ENCODE data around the gene BST1.

Gene BST1

GRCh38 chr4:15674926-15675325 is 27.9 kb upstream of the BST1 start:
- H3K4me3 ChIP-seq (ENCODE audit: low read length): no peak overlapping the region

DNA sequence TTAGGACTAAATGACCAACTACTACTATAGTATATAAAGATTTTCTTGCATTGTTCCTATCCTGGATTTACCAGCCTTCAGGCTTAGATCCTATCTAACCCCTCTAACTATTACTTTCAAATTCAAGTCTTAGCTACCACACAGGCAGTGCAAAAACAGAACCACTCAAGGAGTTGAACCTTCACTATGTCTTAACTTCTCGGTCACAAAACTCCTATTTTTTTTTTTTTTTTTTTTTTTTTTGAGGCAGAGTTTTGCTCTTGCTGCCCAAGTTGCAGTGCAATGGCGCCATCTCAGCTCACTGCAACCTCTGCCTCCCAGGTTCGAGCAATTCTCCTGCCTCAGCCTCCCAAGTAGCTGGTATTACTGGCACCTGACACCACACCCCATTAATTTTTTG is 27.5 kb upstream of the BST1 start:
- no peak overlapping the region for H3K4me3 ChIP-seq (ENCODE audit: low read length)
- DNase-seq (ENCODE audit: low read depth, low spot score): no peak

More at GRCh38 chr4:15674926-15675325, 27.9 kb upstream of the BST1 start:
- no peak for DNase-seq (ENCODE audit: low read depth, low spot score)

DNA sequence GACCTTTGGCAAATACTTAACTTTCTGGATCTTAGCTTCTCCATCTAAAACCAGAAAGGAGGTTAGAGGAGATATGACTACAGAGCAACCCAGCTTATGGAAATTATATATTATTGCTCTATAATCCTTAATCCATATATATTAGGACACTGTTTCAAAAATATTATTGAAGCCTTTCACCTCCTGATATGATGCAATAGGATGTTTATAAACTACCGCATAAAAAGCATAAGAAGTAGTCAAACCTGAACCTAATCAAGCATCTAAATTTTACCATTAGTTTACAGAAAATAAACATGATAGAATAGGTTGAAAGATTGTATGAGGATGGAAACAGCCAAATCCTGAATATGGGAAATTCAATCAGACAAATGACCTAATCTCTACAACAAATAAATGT is 26.8 kb upstream of the BST1 start:
- H3K4me3 ChIP-seq (ENCODE audit: low read length): no peak overlapping the region
- no peak for DNase-seq (ENCODE audit: low read depth, low spot score)

GRCh38 chr4:15676899-15677298 is 26.0 kb upstream of the BST1 start:
- DNase-seq (ENCODE audit: low read depth, low spot score): no peak
- no peak overlapping the region for H3K4me3 ChIP-seq (ENCODE audit: low read length)

DNA sequence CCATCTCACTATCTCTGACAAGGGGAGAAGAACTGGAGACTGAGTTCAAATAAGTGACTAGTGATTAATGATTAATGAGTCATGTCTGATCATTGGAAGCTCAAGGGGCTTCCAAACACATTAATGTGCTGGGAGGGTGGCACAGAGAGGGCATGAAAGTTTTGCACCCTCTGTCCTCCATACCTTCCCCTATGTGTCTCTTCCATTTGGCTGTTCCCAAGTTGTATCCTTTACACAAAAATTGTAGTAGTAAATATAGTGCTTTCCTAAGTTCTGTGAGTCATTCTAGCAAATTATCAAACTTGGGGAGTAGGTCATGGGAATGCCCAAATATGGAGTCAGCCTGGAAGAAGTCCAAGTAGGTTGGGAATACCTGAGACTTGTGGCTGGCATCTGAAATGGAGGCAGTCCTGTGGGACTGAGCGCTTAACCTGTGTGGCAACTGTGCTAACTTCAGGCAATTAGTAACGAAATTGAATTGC is 25.3 kb upstream of the BST1 start:
- no peak overlapping the region for H3K4me3 ChIP-seq (ENCODE audit: low read length)
- no peak for DNase-seq (ENCODE audit: low read depth, low spot score)

- DNase-seq (ENCODE audit: low read depth, low spot score): no peak
- H3K4me3 ChIP-seq (ENCODE audit: low read length): peak overlapping the region; percentile 84
Observed at GRCh38 chr4:15681067-15681371, 21.8 kb upstream of the BST1 start.

DNA sequence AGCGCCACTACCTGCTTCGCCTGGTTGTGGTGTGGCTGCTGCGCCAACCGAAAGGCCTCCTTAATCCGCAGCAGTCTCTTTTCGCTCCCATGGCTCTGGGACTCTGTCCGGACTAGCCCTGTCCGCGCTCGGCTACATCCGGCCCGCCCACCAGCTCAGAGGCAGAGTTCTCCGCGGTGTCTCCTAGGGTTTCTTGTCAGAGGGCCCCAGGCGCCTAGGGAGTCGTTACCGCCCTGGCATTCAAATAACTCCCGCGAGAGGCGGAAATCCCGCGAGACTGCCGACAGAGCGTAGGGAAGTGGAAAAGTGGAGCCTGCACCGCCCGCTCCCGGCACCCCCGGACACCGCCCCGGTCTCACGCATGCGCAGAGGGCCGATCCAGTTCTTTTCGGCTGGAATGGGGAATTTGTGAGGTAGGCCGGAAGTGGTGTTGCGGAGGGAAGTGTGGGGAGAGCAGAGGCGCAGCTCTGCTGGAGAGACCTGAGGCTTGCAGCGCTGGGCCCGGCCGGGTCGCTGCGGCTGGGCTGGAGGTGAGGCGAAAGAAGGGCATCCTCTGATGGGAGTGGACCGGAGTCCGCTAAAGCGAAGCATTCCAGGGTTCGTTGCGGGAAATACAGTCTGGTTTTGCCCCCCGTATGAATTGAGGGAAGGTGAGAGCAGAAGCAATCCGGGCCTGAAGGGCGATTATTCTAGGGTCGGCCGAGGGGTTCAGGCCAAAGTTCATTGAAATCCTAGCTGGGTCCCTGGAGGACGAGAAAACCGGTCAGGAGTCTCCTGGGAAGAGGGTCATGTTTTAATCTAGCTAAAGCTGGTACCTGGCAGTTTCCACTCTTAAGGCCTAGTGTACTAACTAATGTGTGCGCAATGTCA is 21.3 kb upstream of the BST1 start, which contains the start of gene FAM200B:
Gene FAM200B (plus strand): TSS at position 456 of the 870 bp plus-strand sequence. CDS start 5,151 bp downstream, outside the sequence.
- peak within 1 kb of the TSS; percentile 84 for H3K4me3 ChIP-seq (ENCODE audit: low read length)
- peak; percentile 96 for DNase-seq (ENCODE audit: low read depth, low spot score)

- no peak for DNase-seq (ENCODE audit: low read depth, low spot score)
- H3K4me3 ChIP-seq (ENCODE audit: low read length): peak overlapping the region; percentile 84
Observed at GRCh38 chr4:15682242-15683142, 20.4 kb upstream of the BST1 start.

GRCh38 chr4:15683143-15683495 is 19.7 kb upstream of the BST1 start:
- no peak for DNase-seq (ENCODE audit: low read depth, low spot score)
- no peak overlapping the region for H3K4me3 ChIP-seq (ENCODE audit: low read length)

DNA sequence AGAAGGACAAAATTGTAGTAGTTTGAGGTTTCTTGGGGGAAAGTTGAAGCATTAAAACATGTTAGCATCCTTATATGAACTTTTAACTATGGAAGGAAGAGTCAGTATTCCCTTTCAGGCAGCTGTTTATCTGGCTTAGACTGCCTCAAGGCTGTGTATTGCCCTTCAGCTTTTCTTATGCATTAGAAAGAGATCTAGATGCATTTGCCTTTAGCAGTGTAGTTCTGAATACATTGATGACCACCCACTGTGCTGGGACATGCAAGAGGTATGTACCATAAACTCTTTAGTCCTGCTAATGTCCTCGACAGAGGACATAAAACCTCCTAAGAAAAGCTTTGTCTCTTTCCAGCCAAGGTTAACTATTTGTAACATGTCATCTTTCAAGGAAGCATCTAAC is 18.4 kb upstream of the BST1 start:
- DNase-seq (ENCODE audit: low read depth, low spot score): no peak
- no peak overlapping the region for H3K4me3 ChIP-seq (ENCODE audit: low read length)

GRCh38 chr4:15688051-15688450 is 14.8 kb upstream of the BST1 start:
- H3K4me3 ChIP-seq (ENCODE audit: low read length): no peak overlapping the region
- no peak for DNase-seq (ENCODE audit: low read depth, low spot score)

DNA sequence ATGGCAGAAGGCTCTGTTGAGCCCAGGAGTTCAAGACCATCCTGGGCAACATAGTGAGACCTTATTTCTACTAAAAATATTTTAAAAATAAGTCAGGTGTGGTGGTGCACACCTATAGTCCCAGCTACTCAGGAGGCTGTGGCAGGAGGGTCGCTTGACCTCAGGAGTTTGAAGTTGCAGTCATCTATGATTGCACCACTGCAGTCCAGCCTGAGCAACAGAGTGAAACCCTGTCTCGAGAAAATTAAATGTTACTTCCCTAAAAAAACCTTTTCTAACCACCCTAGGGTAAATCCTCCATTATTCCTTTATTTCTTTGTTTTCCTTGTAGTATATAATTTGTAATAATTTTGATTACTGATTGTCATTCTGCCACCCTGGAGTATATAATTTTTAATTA is 13.3 kb upstream of the BST1 start:
- no peak overlapping the region for H3K4me3 ChIP-seq (ENCODE audit: low read length)
- no peak for DNase-seq (ENCODE audit: low read depth, low spot score)

DNA sequence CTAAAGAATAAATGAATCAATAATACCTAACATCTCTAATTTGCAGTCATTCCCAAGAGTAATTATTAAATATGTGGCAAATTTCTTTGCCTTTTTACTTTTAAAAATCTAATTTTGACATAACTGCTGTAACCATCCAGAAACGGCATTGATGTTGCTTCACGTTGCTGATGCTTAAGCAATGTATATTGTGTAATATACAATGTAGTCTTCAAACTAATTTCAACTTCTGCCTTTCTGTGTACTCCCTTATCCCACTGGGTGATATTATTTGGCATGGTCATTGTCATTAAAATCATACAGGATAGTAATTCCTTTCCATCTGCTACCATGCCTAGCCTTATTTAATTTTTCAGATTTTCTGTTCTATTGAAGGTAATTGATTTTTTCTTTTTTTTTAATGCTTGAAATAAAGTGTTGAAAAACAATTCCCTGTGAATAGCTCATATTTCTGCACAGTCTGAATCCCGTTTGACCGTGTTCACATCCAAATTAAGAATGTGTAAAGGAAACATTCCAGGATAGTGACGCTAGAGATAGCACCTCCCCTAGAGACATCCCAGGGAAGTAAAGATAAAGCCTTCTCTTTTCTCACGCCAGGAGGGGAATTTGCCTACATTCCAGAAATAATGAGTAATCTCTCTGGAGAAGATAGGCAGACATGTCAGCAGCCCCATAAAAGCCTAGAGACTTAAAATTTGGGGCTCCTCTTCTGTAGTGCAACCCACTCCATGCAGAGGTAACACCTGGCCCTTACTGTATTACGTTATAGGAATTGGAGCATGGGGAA is 12.7 kb upstream of the BST1 start:
- H3K4me3 ChIP-seq (ENCODE audit: low read length): no peak overlapping the region
- DNase-seq (ENCODE audit: low read depth, low spot score): no peak

DNA sequence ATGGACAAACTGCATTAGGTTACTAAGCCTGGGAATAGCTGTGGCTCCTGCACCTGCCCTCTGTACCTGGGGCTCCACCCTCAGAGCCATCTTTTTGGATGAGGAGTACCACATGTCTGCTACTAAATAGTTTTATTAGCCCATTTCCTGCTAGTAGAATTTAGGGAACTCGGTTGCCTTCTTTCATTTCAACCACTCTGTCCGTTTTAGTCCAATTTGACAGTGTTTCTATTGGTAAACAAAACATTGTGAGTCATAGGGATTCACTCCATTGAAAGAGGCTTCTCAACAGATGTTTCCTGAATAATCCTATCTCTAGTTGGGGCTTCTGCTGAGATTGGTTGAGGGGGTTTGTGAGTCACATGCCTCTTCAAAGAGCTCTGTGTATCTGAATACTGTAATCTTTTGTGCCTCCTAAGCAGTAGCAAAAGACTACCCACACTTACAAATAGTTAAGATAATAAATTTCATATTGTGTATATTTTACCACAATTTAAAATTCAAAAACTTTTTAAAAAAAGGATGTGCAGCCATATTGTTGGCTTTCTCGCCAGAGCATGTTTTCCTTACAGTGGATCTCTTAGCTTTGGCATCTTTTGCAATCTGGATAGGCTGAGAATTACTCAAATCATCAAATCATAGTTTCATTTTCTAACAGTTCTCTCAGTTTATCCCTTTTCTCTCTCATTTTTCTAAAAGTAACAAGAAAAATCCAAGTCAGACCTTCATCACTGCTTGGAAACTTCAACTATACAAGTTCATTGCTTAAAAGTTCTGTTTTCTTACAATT is 11.3 kb upstream of the BST1 start:
- DNase-seq (ENCODE audit: low read depth, low spot score): no peak
- H3K4me3 ChIP-seq (ENCODE audit: low read length): no peak overlapping the region

DNA sequence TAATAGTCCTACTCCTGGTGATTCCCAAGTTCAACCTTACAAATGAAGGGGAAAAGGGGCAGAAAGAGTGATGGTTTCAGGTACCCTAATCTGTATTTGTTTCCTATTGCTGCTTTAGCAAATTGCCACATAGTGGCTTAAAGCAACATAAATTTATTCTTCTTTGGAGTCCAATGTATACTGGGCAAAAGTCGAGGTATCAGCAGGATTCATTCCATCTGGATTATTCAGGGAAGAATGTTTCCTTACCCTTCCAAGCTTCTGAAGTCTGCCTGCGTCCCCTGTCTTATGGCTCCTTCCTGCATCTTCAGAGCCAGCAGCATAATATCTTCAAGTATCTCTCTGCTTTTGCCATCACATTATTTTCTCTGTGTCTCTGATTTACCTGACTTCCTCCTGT is 10.3 kb upstream of the BST1 start:
- H3K4me3 ChIP-seq (ENCODE audit: low read length): no peak overlapping the region
- no peak for DNase-seq (ENCODE audit: low read depth, low spot score)

GRCh38 chr4:15694431-15694830 is 8.4 kb upstream of the BST1 start:
- DNase-seq (ENCODE audit: low read depth, low spot score): no peak
- no peak overlapping the region for H3K4me3 ChIP-seq (ENCODE audit: low read length)

DNA sequence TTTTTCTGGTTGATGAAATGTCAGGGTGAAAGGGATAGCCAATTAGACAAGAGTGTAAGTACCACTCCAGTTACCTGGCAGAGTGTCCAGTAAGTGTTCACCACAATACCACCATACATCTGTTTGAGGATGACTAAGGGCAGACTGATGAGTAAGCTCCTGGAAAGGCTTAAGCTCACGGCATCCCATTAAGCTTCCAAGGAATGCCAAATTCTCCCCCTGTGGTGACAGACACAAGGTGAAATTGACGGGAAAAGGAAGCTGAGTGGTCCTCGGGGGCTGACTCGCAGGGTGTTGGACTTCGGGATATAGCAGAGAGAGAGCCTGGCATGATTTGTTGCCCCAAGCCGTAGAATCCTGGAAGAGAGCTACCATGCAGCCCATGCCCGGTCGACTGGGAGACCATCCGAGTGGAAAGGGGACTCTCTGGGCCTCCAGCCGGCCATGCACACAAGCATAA is 7.6 kb upstream of the BST1 start:
- no peak overlapping the region for H3K4me3 ChIP-seq (ENCODE audit: low read length)
- no peak for DNase-seq (ENCODE audit: low read depth, low spot score)

DNA sequence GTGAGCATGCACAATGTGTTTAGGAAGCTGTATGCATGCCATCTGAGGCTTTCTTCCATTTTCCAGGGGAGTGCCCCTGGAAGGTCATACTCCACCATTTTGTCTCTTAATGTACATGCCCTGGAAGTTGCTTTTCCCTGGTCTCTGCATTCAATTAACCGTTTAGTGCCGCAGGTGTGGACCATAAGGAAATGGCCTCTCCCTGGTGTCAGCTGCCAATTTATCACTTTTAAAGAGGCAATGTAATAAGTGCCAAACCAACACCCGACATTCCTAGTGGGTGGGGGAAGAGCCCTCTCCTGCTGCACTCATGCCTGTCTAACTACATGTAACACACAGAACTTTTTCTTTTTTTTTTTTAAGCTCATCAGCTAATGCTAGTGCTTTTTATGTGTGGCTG is 7.1 kb upstream of the BST1 start:
- no peak for DNase-seq (ENCODE audit: low read depth, low spot score)
- no peak overlapping the region for H3K4me3 ChIP-seq (ENCODE audit: low read length)

DNA sequence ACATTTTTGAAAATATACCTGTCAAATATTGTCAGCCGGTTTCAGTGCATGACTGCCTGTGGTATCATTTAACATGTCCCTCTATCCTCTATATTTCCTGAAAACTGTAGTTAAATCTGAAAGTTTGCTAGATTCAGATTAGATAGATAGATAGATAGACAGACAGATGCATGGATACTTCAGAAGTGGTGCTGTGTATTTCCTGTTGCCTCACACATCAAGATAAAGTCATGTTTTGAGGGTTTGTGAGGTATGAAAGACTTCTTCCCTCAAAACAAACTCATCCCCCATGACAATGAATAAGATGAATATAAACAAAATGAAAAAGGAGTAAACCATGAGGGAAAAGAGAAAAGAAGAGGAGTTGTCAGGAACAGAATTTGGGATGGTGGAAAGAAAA is 6.0 kb upstream of the BST1 start:
- H3K4me3 ChIP-seq (ENCODE audit: low read length): no peak overlapping the region
- DNase-seq (ENCODE audit: low read depth, low spot score): no peak

Data from Jurkat, Clone E6-1 (cell line).